HepG2 (cell line): ENCODE results near the gene SQSTM1. TPM values are rescaled to one million over a fixed set of nuclear protein-coding genes. Genes with fewer than 3 reads are reported as not detected.

Source experiments
- ARNTL ChIP-seq: sonication (generic); formaldehyde crosslinking; IDR thresholded peaks from 2 replicates; pipeline ENCODE4 v1.4.0; 2020; ENCODE audit warnings: mild to moderate bottlenecking, missing genetic modification reagents
- KLF9 ChIP-seq: IDR thresholded peaks from 2 replicates; pipeline ENCODE4 v1.6.1; 2016; ENCODE audit warnings: low read depth
- MXD1 ChIP-seq: sonication (generic); formaldehyde crosslinking; IDR thresholded peaks from 2 replicates; pipeline ENCODE4 v1.4.0; 2020; ENCODE audit warnings: mild to moderate bottlenecking, missing genetic modification reagents
- PPARG ChIP-seq: conservative IDR thresholded peaks from 2 replicates; pipeline ENCODE4 v1.6.1; 2016; ENCODE audit warnings: missing biosample characterization, missing genetic modification reagents
- RAD21 ChIP-seq: fragments of 450-650 bp; formaldehyde crosslinking; IDR thresholded peaks from 2 replicates; pipeline ENCODE4 v1.5.0; 2020; ENCODE audit warnings: mild to moderate bottlenecking
- SNAPC4 ChIP-seq: sonication (generic); formaldehyde crosslinking; IDR thresholded peaks from 2 replicates; pipeline ENCODE4 v1.4.0; 2020; ENCODE audit warnings: mild to moderate bottlenecking, missing genetic modification reagents
- SOX6 ChIP-seq, 2 experiments: fragments of 450-650 bp in 1 of 2; sonication (generic) in 1 of 2; formaldehyde crosslinking in 1 of 2; IDR thresholded peaks; 2 replicates each; pipeline versions ENCODE4 v1.4.0 to v1.6.1; 2017 to 2020; ENCODE audit warnings: antibody characterized with exemption in 1 of 2, mild to moderate bottlenecking in 1 of 2, missing genetic modification reagents in 1 of 2
- TARDBP ChIP-seq: sonication (generic); formaldehyde crosslinking; IDR thresholded peaks from 2 replicates; pipeline ENCODE4 v1.8.0; 2022; ENCODE audit warnings: mild to moderate bottlenecking, missing genetic modification reagents
- TBP ChIP-seq: sonication (generic); formaldehyde crosslinking; IDR thresholded peaks from 2 replicates; pipeline ENCODE4 v1.5.0; 2020; ENCODE audit warnings: missing genetic modification reagents
- TSC22D2 ChIP-seq: sonication (generic); formaldehyde crosslinking; IDR thresholded peaks from 2 replicates; pipeline ENCODE4 v1.5.1; 2020; ENCODE audit warnings: missing genetic modification reagents, mild to moderate bottlenecking, borderline replicate concordance
- ZNF501 ChIP-seq: sonication (generic); formaldehyde crosslinking; IDR thresholded peaks from 2 replicates; pipeline ENCODE4 v1.5.1; 2020; ENCODE audit warnings: mild to moderate bottlenecking, moderate library complexity, missing genetic modification reagents
- ZNF513 ChIP-seq: sonication (generic); formaldehyde crosslinking; conservative IDR thresholded peaks from 2 replicates; pipeline ENCODE4 v1.5.0; 2020; ENCODE audit warnings: missing genetic modification reagents
- ZNF558 ChIP-seq: sonication (generic); formaldehyde crosslinking; IDR thresholded peaks from 2 replicates; pipeline ENCODE4 v1.9.0; 2022; ENCODE audit warnings: mild to moderate bottlenecking, missing genetic modification reagents, borderline replicate concordance
- ZNF616 ChIP-seq: sonication (generic); formaldehyde crosslinking; IDR thresholded peaks from 2 replicates; pipeline ENCODE4 v1.5.0; 2020; ENCODE audit warnings: low read depth, mild to moderate bottlenecking, missing genetic modification reagents
- ZNF749 ChIP-seq: sonication (generic); formaldehyde crosslinking; IDR thresholded peaks from 2 replicates; pipeline ENCODE4 v1.8.0; 2022; ENCODE audit warnings: mild to moderate bottlenecking, missing genetic modification reagents, moderate library complexity, borderline replicate concordance
- polyA plus RNA-seq, 8 experiments: library from polyadenylated mRNA; depleted of rRNA in 3 of 8; stranded (reverse) in 7 of 8; unstranded in 1 of 8; fragments of >200 nt; fragmentation: Illumina TruSeq in 4 of 8; extraction: Trizol in 4 of 8; gene quantifications; 2 replicates each; pipeline versions ENCODE4 v1.2.1 to v1.2.3, GENCODE V29; 2011 to 2016; ENCODE audit warnings: low read depth in 4 of 8, missing spikeins in 1 of 8, mixed read lengths in 1 of 8; ENCODE audit not compliant: insufficient read depth in 1 of 8
- total RNA-seq, 5 experiments: library from RNA; depleted of rRNA; stranded (reverse); fragments of >200 nt; fragmentation: Illumina TruSeq; extraction: Trizol; gene quantifications; 2 replicates each; pipeline ENCODE4 v1.2.3, GENCODE V29; 2016; ENCODE audit warnings: low read depth in 1 of 5
- TF ChIP-seq, protein P1 (sequence below): sonication (generic); formaldehyde crosslinking; conservative IDR thresholded peaks from 2 replicates; pipeline ENCODE4 v1.4.0; 2020; ENCODE audit warnings: missing genetic modification reagents
- TF ChIP-seq, protein P2 (sequence below): sonication (generic); formaldehyde crosslinking; IDR thresholded peaks from 2 replicates; pipeline ENCODE4 v1.4.0; 2020; ENCODE audit warnings: mild to moderate bottlenecking, missing genetic modification reagents
- TF ChIP-seq, protein P3 (sequence below): sonication (generic); formaldehyde crosslinking; IDR thresholded peaks from 2 replicates; pipeline ENCODE4 v1.4.0; 2020; ENCODE audit warnings: mild to moderate bottlenecking, missing genetic modification reagents

Gene SQSTM1
- total and polyA plus RNA-seq, 2 of the 13 experiments (the other 11 are each of a cell fraction or from before 2014, with no cell fraction given) = 90.9 to 160 TPM

GRCh38 chr5:179858586-179859427 lies 38.1 kb downstream of the SQSTM1 start, which contains the start of gene MRNIP (continued):
- TF ChIP-seq TSC22D2 (CRISPR knock-in tag) = peak; percentile 21
- TF ChIP-seq ARNTL (CRISPR knock-in tag) = peak; percentile 77; the same call in 1 of the 2 replicates
- peak; percentile 22; the same call in 1 of the 2 replicates for TF ChIP-seq ZNF749 (CRISPR knock-in tag)
- TF ChIP-seq MXD1 (CRISPR knock-in tag) = peak; percentile 97
- peak; percentile 73; the same call in 1 of the 2 replicates for TF ChIP-seq ZNF616 (CRISPR knock-in tag)
- no peak; the same call in none of the 2 replicates for TF ChIP-seq SNAPC4 (CRISPR knock-in tag)
- TF ChIP-seq ZNF558 (CRISPR knock-in tag) = peak; percentile 73; the same call in 1 of the 2 replicates
- TF ChIP-seq PPARG (CRISPR knock-in tag) = peak; percentile 56
- TF ChIP-seq RAD21 (CRISPR knock-in tag) = peak; percentile 17; the same call in 1 of the 2 replicates
- no peak for TF ChIP-seq ZNF513 (CRISPR knock-in tag)
- TF ChIP-seq, protein P1, sequence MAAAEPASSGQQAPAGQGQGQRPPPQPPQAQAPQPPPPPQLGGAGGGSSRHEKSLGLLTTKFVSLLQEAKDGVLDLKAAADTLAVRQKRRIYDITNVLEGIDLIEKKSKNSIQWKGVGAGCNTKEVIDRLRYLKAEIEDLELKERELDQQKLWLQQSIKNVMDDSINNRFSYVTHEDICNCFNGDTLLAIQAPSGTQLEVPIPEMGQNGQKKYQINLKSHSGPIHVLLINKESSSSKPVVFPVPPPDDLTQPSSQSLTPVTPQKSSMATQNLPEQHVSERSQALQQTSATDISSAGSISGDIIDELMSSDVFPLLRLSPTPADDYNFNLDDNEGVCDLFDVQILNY (CRISPR knock-in tag) = peak; percentile 42; the same call in 1 of the 2 replicates
- no peak for TF ChIP-seq TBP
- TF ChIP-seq, protein P2, sequence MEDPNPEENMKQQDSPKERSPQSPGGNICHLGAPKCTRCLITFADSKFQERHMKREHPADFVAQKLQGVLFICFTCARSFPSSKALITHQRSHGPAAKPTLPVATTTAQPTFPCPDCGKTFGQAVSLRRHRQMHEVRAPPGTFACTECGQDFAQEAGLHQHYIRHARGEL = 0 out of 2 replicates have a peak, but pooled peaks have one; percentile 14
- TF ChIP-seq, protein P3, sequence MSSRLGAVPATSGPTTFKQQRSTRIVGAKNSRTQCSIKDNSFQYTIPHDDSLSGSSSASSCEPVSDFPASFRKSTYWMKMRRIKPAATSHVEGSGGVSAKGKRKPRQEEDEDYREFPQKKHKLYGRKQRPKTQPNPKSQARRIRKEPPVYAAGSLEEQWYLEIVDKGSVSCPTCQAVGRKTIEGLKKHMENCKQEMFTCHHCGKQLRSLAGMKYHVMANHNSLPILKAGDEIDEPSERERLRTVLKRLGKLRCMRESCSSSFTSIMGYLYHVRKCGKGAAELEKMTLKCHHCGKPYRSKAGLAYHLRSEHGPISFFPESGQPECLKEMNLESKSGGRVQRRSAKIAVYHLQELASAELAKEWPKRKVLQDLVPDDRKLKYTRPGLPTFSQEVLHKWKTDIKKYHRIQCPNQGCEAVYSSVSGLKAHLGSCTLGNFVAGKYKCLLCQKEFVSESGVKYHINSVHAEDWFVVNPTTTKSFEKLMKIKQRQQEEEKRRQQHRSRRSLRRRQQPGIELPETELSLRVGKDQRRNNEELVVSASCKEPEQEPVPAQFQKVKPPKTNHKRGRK (CRISPR knock-in tag) = no peak
- TF ChIP-seq ZNF501 = peak; percentile 95
- no peak for TF ChIP-seq SOX6 (IDR thresholded peaks at IDR 0.05)
- TF ChIP-seq SOX6 (CRISPR knock-in tag; IDR thresholded peaks at IDR 0.05) = peak; percentile 85
- 0 out of 2 replicates have a peak, but pooled peaks have one; percentile 58 for TF ChIP-seq KLF9
- peak; percentile 93 for TF ChIP-seq TARDBP
